Measurements from ENCODE around the gene TTN.

The TTN gene

DNA sequence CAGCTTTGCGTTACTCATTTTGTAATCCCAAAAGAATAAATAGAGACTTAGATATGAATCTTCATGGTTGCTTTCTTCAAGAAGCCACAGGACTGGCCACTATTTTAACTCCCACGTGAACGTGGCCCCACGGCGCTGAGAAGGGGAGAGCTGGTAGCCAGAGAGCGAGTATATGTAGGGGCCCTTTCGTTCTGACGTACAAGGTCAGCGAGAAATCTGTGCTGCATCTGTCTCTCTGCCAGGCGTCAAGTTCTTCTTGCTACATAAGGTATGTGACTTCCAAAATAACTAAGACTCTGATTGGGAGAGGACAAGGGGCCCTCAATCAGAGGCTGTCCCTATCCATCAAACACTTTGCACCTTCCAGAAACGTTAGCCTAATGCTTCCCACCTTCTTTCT, 177.8 kb downstream of the TTN start:
- TF ChIP-seq, protein P1, sequence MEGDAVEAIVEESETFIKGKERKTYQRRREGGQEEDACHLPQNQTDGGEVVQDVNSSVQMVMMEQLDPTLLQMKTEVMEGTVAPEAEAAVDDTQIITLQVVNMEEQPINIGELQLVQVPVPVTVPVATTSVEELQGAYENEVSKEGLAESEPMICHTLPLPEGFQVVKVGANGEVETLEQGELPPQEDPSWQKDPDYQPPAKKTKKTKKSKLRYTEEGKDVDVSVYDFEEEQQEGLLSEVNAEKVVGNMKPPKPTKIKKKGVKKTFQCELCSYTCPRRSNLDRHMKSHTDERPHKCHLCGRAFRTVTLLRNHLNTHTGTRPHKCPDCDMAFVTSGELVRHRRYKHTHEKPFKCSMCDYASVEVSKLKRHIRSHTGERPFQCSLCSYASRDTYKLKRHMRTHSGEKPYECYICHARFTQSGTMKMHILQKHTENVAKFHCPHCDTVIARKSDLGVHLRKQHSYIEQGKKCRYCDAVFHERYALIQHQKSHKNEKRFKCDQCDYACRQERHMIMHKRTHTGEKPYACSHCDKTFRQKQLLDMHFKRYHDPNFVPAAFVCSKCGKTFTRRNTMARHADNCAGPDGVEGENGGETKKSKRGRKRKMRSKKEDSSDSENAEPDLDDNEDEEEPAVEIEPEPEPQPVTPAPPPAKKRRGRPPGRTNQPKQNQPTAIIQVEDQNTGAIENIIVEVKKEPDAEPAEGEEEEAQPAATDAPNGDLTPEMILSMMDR (IDR thresholded peaks at IDR 0.05; ENCODE audit: insufficient read depth, low read length, poor library complexity, severe bottlenecking): no peak
- H3K27me3 ChIP-seq (replicated peaks; ENCODE audit: control insufficient read depth, insufficient read depth, low read length): no peaks in the 10 kb centered on the region
- DNase-seq (ENCODE audit: extremely low read depth, insufficient read length): no peak
- no peak overlapping the region for H3K4me3 ChIP-seq (replicated peaks; ENCODE audit: low read depth, low read length)
- H3K36me3 ChIP-seq (ENCODE audit: control insufficient read depth, insufficient read depth, low read length): no peaks in the 10 kb centered on the region

DNA sequence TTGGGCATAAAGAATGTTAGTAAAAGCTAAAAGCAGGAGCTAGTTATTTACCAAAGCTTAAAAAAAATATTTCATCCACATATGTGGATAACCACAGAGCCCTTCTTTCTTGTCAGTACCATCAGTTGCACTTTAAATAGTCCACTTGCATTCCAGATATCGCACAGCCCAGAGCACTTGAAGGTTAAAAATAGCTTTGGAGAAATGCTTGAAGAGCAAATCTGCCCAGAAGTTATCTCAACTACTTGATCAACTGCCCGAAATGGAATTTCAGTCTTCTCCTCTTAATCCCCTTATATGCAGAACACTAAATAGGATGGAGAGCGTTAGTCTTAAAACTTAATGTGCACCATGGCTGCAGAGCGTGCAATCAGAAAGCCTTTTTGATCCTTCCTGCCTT, 178.6 kb downstream of the TTN start:
- DNase-seq (ENCODE audit: extremely low read depth, insufficient read length): no peak
- no peaks in the 10 kb centered on the region for H3K27me3 ChIP-seq (replicated peaks; ENCODE audit: control insufficient read depth, insufficient read depth, low read length)
- no peak overlapping the region for H3K4me3 ChIP-seq (replicated peaks; ENCODE audit: low read depth, low read length)
- TF ChIP-seq, protein P1 (IDR thresholded peaks at IDR 0.05; ENCODE audit: insufficient read depth, low read length, poor library complexity, severe bottlenecking): no peak
- H3K36me3 ChIP-seq (ENCODE audit: control insufficient read depth, insufficient read depth, low read length): no peaks in the 10 kb centered on the region

DNA sequence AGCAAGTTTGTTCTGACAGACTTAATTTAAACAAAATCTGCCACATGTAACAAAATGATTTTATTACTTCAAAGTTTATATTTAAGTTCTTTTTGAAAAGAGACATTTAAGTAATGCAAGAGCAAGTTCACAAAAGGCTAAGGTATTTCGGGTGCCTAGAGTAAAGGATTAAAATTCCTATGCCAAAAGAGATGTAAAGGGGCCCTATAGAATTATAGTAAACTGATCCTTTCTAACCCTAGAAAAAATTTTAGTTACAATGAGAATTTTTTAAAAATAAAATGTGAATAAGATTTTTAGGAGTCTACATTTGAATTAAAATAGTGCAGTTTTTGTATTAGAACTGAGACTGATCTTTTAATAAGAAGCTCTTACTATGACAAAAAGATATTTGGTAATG, 179.8 kb downstream of the TTN start:
- DNase-seq (ENCODE audit: extremely low read depth, insufficient read length): no peak
- Histone ChIP-seq H3K36me3 (ENCODE audit: control insufficient read depth, insufficient read depth, low read length) (no peaks in the 10 kb centered on the region), H3K27me3 (replicated peaks; ENCODE audit: control insufficient read depth, insufficient read depth, low read length) (no peaks in the 10 kb centered on the region), H3K4me3 (replicated peaks; ENCODE audit: low read depth, low read length) (no peak overlapping the region)
- TF ChIP-seq, protein P1 (IDR thresholded peaks at IDR 0.05; ENCODE audit: insufficient read depth, low read length, poor library complexity, severe bottlenecking): no peak

DNA sequence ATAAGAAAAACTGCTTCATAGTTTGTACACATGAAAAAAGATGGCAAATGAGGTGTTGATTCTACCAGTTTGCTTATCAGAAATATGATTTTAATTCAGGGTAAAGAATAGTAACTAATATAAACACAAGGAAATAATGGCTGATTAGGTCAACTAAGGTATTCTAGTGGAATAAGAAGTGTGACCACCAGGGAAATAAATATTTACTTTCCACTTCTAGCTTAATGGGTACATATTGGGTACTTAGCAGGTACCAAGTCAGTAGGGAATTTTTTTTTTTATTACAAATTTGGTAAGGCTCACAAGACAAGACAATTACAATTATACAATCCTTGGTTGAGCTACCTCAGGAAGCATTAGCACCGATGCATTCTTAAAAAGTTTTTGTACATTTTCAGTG, 191.3 kb downstream of the TTN start:
- no peak for DNase-seq (ENCODE audit: extremely low read depth, insufficient read length)
- H3K36me3 ChIP-seq (ENCODE audit: control insufficient read depth, insufficient read depth, low read length): peaks cover 1% of the 10 kb centered on the region; the same call in 1 of the 2 replicates
- no peaks in the 10 kb centered on the region for H3K27me3 ChIP-seq (replicated peaks; ENCODE audit: control insufficient read depth, insufficient read depth, low read length)
- TF ChIP-seq, protein P1 (IDR thresholded peaks at IDR 0.05; ENCODE audit: insufficient read depth, low read length, poor library complexity, severe bottlenecking): no peak
- no peak overlapping the region for H3K4me3 ChIP-seq (replicated peaks; ENCODE audit: low read depth, low read length)

DNA sequence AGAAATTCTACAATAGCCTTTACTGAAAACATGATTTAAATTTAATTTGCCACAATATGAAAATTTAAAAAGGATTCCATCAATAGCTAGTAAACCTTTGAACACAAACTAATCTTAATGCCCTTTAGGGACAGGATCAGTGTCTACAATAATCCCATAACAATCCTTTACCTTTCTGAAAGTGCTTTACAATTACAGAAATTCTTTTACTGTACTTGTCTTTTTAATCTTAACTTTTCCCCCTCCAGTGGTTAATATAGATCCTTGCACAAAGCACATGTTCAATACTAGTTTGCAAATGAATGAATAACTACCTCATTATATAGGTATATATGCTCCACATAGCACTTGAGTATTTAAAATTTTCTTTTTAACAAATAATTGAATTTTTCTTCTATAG, 204.3 kb downstream of the TTN start:
- TF ChIP-seq, protein P1 (IDR thresholded peaks at IDR 0.05; ENCODE audit: insufficient read depth, low read length, poor library complexity, severe bottlenecking): no peak
- H3K27me3 ChIP-seq (replicated peaks; ENCODE audit: control insufficient read depth, insufficient read depth, low read length): no peaks in the 10 kb centered on the region
- no peaks in the 10 kb centered on the region; the same call in 1 of the 2 replicates for H3K36me3 ChIP-seq (ENCODE audit: control insufficient read depth, insufficient read depth, low read length)
- DNase-seq (ENCODE audit: extremely low read depth, insufficient read length): no peak
- no peak overlapping the region for H3K4me3 ChIP-seq (replicated peaks; ENCODE audit: low read depth, low read length)

DNA sequence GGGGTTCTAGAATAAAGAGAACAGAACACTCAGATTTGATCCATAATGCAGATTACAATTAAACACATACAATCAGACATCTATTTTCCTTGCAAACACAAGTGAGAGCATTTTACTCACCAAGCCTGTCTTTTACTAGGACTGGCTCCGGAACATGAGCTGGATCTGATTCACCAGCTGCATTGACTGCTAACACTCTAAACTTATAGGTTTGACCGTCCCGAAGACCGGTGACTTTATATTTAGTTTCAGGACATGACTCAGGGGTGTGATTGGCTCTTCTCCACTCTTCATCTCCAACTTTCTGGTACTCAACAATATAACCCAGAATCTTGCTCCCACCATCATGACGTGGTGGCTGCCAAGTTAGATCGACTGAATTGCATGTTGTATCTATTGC, 214.6 kb downstream of the TTN start:
- no peaks in the 10 kb centered on the region for H3K27me3 ChIP-seq (replicated peaks; ENCODE audit: control insufficient read depth, insufficient read depth, low read length)
- no peak for DNase-seq (ENCODE audit: extremely low read depth, insufficient read length)
- TF ChIP-seq, protein P1 (IDR thresholded peaks at IDR 0.05; ENCODE audit: insufficient read depth, low read length, poor library complexity, severe bottlenecking): no peak
- no peak overlapping the region for H3K4me3 ChIP-seq (replicated peaks; ENCODE audit: low read depth, low read length)
- no peaks in the 10 kb centered on the region; the same call in 1 of the 2 replicates for H3K36me3 ChIP-seq (ENCODE audit: control insufficient read depth, insufficient read depth, low read length)
